Inflammatory macrophage treated with lipopolysaccharide for 4 hours (primary cell): Measurements from ENCODE around the gene GATA3.
"Not testable (repeated sequence)": the region's sequence is repeated elsewhere in the genome, so short reads cannot be mapped to it uniquely, and the experiment has no call there.

Experiments used
- DNase-seq: peaks from one replicate; pipeline ENCODE4 v3.0.0-alpha.2; 2020

The GATA3 gene

DNA sequence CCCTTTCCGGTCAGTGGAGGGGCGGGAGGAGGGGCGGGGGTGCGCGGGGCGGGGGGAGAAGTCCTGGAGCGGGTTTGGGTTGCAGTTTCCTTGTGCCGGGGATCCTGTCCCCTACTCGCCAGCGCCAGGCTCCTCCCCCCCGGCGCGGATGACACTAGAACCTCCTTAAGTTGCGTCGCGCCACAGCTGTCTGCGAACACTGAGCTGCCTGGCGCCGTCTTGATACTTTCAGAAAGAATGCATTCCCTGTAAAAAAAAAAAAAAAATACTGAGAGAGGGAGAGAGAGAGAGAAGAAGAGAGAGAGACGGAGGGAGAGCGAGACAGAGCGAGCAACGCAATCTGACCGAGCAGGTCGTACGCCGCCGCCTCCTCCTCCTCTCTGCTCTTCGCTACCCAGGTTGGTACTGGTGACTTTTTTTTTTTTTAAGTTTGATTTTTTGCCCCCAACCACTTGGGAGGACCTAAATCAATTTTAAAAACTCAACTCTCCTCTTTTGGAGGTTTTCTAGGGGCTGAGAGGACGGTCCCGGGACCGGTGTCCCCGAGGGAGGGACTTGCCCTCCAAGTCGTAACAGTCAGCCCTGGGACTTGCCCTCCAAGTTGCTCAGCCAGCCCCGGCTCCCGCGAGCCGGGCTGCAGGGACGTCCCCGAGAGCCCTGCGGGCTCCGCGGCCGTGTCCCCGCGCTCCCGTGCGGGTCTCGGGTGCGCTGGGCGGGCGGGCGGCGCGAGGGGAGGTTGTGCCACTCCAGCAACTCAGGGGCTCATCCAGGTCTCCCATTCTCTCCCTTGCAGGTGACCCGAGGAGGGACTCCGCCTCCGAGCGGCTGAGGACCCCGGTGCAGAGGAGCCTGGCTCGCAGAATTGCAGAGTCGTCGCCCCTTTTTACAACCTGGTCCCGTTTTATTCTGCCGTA, at the start of gene GATA3:
TSS of gene GATA3 (plus strand) at position 195 of the 914 bp plus-strand sequence. CDS start 968 bp downstream, outside the sequence.
- peak; percentile 66 for DNase-seq

GRCh38 chr10:8006274-8006999, 48.1 kb upstream of the GATA3 start:
- peak; percentile 18 for DNase-seq

DNA sequence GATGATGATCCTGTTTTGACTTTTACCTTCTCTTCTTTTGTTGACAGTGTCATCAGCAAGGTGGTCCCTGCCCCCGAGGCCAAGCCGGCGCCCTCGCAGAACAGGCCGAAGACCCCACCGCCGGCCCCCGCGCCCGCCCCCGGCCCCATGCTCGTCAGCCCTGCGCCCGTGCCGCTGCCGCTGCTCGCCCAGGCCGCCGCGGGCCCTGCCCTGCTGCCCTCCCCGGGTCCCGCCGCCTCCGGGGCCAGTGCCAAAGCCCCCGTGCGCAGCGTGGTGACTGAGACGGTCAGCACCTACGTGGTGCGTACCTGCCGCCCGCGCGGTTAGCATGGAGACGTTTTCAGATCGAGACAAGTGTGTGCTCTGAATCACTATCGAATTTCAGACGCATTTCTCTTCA, 45.5 kb upstream of the GATA3 start:
- DNase-seq, result no peak

- no peak for DNase-seq
These were observed 41.5 kb upstream of the GATA3 start for GRCh38 chr10:8013006-8013405.

DNA sequence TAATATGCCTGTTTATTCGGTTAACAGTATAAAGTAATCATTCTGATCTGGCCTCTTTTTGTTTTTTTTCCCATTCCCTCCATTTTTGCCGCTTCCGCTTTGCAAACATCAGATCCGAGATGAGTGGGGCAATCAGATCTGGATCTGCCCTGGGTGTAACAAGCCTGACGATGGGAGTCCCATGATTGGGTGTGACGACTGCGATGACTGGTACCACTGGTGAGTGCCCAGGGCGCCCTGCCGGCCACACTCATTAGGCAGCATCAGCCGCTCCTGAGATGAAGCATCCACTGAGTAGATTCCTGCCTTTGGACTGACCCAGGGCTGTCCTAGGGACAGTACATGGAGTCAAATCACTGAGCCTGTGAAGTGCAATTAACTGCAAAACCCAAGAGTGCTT, 40.9 kb upstream of the GATA3 start:
- DNase-seq, result no peak

- no peak for DNase-seq
These were observed 39.8 kb upstream of the GATA3 start for GRCh38 chr10:8014649-8015048.

GRCh38 chr10:8017277-8017676, 37.2 kb upstream of the GATA3 start:
- DNase-seq, result no peak

DNA sequence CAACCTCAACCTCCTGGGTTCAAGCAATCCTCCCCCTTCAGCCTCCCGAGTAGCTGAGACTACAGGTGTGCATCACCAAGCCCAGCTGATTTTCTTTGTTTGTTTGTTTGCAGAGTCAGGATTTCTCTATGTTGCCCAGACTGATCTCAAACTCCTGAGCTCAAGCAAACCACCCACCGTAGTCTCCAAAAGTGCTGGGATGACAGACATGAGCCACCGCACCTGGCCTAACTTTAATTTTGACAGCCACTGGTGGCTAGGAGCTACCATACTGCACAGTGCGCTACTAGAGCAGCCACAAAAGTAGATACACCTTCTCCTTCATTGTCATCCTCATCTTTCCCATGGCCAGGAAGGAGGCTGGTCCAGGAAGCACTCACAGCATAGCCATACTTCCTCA, 31.2 kb upstream of the GATA3 start:
- no peak for DNase-seq

DNA sequence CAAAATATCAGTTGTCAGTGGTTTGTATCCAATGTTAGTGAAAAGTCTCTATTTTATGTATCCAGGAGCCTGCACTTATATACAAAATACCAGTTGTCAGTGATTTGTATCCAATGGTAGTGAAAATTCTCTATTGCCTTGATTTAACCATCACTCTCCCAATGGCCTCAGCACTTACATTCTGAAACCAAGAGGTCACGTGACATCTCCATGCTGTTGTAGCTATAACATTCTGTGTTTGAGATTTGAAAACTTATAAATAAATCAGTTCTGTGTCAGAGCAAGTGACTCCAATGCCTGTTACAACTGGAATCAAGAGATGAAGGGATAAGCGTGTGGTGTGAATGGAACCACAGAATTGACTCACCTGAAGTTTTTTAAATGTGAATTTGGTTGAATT, 30.6 kb upstream of the GATA3 start:
- DNase-seq, result no peak

DNA sequence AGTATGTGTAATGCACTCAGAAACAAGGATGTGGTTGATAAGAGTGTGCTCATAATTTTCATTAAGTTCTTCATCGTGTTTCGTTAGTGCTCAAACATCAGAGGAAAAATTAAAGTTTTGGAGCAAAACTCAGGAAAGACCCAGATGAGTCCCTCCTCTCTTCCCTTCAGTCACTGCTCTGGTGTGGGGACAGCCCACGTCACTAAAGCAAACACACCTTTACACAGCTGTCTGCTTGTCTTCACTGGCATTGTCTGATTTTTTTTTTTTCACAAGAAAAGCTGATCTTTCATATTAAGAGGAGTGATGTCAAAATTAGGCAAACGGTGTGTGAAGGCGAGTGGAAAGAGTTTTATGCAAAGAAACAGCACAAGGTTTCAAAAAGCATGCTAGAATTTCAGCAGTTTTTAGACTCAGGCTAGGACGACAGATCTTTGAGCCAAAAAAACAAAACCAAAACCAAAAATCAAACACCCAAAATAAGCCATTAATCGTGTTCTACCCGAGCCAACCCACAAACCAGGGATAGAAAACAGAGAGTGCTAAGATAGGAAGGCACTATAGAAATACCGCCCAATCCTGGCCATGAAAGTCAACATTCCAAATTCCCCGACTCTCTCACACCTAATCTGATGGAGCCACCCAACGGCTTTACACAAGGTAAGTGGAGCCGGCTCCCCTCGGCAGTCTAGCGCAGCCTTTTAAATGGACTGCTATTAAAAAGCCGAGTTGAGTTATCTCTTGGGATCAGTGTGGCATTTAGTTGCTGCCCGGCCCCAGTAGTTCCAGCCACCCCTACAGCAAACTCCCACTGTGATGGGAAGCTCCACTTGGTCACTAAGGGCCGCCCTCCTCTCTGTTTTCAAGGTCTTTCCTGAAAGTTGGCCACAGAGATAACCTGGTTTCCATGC, 27.9 kb upstream of the GATA3 start:
- no peak for DNase-seq

DNA sequence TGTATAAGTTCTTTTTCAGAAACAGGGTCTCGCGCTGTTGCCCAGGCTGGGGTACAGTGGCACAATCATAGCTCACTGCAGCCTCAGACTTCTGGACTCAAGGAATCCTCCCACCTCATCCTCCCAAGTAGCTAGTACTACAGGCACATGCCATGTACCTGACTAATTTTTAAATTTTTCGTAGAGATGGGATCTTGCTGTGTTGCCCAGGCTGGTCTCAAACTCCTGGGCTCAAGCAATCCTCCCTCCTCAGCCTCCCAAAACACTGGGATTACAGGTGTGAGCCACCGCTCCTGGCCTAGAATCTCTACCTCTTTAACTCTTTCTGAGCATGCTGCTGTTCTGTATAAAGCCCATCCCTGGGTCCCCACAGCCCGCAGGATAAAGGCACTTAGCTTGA, 23.3 kb upstream of the GATA3 start:
- DNase-seq, result not testable (repeated sequence)

- DNase-seq, result no peak
These were observed 21.9 kb upstream of the GATA3 start for GRCh38 chr10:8032558-8032957.

DNA sequence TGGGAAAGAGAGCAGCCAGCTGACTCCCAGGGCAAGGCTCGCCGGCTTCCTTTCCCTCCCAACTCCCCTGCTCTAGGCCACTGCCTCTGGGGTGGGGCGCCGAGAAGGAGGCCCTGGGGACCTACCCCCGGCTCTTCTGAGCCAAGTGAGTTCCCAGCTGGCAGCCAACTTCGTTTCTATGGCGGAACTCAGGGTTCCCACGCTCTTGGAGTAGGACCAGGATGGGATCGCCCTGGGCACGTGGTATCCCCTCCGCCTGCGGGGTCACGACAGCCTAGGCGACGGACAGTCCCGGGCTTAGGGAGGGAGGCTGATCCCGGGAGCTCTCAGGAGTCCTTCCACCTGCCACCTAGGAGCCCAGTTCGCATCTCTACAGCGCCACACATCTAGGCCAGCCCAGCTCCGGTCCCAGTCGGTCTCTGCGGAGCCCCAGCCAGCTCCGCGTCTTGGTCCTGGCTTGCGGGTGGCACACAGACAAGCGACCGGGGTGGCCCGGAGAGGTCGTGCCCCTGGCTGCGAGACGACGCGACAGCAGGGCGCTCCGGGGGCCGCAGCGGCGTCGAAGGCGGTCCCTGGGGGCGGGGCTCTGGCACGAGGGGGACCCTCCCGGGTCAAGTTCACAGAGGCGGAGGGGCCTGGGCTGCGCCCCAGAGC, 20.5 kb upstream of the GATA3 start:
- no peak for DNase-seq

GRCh38 chr10:8034466-8035005, 20.0 kb upstream of the GATA3 start:
- no peak for DNase-seq

GRCh38 chr10:8035006-8035640, 19.4 kb upstream of the GATA3 start:
- no peak for DNase-seq

GRCh38 chr10:8035641-8036470, 18.6 kb upstream of the GATA3 start:
- DNase-seq, result no peak

DNA sequence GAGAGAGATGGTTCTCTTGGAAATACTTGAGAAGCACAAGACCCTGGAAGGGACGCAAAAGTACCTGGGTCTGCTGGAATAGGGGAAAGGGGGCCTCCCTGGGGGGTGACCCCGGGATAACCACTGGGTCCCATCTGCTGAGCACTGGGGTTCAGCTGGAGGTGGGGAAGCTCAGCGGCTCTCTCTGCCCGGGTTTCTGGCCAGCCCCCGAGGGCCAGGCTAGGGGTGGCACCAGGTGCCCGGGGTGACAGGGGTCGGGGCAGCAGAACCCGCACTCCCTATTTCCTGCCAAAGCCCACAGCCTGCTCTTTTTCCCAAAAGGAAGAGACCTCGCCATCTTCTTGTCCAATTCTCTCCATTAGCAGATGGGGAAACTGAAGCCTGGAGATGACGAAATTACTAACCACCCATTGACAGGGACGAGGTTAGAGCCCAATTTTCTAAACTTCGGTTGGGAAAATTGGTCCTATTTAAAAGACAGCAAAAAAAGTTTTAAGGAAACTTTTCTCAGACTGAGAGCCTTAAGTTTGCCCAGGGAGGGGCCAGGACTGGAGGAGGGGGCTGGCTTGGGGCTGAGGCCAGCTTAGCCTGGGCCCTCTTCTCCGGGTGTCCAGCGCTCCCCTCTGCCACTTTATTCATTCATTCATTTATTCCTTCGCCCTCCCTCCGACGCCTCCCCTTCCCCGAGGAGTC, 17.8 kb upstream of the GATA3 start:
- DNase-seq, result no peak

DNA sequence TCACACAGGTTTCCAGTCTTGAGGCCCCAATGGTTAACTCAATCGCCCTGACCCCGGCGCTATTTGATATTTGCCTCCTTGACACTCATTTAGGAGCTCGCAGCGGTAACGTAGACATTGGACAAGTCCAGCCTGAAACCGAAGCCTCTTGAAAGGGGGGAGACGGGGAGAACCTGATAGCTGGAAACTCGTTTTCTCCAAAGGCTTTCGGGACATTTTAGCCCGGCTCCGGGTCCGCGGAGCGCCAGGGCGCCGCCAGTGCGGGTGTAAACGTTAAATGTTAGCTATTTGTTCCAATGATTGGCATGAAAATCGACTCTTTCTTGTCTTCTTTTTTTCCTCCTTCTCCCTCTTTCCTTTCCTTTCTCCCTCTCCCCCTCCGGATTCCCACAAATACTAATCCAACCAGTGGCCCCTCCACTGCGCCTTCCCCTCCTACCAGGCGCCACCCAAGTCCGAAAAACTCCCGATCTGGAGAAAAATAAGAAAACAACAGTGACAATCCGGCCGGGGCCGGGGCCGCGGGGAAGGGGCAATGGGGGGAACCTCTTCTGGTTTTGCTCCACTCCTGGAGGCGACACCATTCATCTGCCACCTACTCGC, 17.2 kb upstream of the GATA3 start:
- no peak for DNase-seq
